ENCODE data around the gene PDE6B.

GRCh38 chr4:587671-588350 is 37.6 kb upstream of the PDE6B start:
- no peak for TF ChIP-seq CTCF (conservative IDR thresholded peaks at IDR 0.05 in 1 of 2, IDR thresholded peaks at IDR 0.05 in 1 of 2; ENCODE audit: extremely low read depth in 1 of 2, insufficient read depth in 1 of 2, low read depth in 1 of 2, low read length in 2 of 2)
- TF ChIP-seq EZH2 (IDR thresholded peaks at IDR 0.05; ENCODE audit: borderline replicate concordance, low read length), result no peak
